ENCODE results near the gene SAP30BP. TPM values are rescaled to one million over a fixed set of nuclear protein-coding genes. Genes with fewer than 3 reads are reported as not detected.

Gene SAP30BP
- polyA plus RNA-seq, 2 of the 4 experiments (the other 2 are of a cell fraction): 103 to 139 TPM

- TF ChIP-seq, protein P1, sequence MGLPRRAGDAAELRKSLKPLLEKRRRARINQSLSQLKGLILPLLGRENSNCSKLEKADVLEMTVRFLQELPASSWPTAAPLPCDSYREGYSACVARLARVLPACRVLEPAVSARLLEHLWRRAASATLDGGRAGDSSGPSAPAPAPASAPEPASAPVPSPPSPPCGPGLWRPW (IDR thresholded peaks at IDR 0.05): no peak
- TF ChIP-seq ZNF302 (CRISPR knock-in tag; IDR thresholded peaks at IDR 0.05) (no peak), POLR2A (IDR thresholded peaks at IDR 0.05; ENCODE audit: low read length) (no peak), ZC3H11A (IDR thresholded peaks at IDR 0.05) (no peak), GATA3 (IDR thresholded peaks at IDR 0.05; ENCODE audit: borderline replicate concordance) (peak; percentile 70; the same call in 1 of the 2 replicates), NPAS2 (CRISPR knock-in tag; IDR thresholded peaks at IDR 0.05; ENCODE audit: borderline replicate concordance) (no peak)
- TF ChIP-seq, protein P2, sequence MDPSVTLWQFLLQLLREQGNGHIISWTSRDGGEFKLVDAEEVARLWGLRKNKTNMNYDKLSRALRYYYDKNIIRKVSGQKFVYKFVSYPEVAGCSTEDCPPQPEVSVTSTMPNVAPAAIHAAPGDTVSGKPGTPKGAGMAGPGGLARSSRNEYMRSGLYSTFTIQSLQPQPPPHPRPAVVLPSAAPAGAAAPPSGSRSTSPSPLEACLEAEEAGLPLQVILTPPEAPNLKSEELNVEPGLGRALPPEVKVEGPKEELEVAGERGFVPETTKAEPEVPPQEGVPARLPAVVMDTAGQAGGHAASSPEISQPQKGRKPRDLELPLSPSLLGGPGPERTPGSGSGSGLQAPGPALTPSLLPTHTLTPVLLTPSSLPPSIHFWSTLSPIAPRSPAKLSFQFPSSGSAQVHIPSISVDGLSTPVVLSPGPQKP (IDR thresholded peaks at IDR 0.05; ENCODE audit: low read depth, low read length): no peak
- TF ChIP-seq, protein P3, sequence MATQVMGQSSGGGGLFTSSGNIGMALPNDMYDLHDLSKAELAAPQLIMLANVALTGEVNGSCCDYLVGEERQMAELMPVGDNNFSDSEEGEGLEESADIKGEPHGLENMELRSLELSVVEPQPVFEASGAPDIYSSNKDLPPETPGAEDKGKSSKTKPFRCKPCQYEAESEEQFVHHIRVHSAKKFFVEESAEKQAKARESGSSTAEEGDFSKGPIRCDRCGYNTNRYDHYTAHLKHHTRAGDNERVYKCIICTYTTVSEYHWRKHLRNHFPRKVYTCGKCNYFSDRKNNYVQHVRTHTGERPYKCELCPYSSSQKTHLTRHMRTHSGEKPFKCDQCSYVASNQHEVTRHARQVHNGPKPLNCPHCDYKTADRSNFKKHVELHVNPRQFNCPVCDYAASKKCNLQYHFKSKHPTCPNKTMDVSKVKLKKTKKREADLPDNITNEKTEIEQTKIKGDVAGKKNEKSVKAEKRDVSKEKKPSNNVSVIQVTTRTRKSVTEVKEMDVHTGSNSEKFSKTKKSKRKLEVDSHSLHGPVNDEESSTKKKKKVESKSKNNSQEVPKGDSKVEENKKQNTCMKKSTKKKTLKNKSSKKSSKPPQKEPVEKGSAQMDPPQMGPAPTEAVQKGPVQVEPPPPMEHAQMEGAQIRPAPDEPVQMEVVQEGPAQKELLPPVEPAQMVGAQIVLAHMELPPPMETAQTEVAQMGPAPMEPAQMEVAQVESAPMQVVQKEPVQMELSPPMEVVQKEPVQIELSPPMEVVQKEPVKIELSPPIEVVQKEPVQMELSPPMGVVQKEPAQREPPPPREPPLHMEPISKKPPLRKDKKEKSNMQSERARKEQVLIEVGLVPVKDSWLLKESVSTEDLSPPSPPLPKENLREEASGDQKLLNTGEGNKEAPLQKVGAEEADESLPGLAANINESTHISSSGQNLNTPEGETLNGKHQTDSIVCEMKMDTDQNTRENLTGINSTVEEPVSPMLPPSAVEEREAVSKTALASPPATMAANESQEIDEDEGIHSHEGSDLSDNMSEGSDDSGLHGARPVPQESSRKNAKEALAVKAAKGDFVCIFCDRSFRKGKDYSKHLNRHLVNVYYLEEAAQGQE (IDR thresholded peaks at IDR 0.05): no peak
These were observed 21.6 kb upstream of the SAP30BP start (continued) for GRCh38 chr17:75645501-75645888.

DNA sequence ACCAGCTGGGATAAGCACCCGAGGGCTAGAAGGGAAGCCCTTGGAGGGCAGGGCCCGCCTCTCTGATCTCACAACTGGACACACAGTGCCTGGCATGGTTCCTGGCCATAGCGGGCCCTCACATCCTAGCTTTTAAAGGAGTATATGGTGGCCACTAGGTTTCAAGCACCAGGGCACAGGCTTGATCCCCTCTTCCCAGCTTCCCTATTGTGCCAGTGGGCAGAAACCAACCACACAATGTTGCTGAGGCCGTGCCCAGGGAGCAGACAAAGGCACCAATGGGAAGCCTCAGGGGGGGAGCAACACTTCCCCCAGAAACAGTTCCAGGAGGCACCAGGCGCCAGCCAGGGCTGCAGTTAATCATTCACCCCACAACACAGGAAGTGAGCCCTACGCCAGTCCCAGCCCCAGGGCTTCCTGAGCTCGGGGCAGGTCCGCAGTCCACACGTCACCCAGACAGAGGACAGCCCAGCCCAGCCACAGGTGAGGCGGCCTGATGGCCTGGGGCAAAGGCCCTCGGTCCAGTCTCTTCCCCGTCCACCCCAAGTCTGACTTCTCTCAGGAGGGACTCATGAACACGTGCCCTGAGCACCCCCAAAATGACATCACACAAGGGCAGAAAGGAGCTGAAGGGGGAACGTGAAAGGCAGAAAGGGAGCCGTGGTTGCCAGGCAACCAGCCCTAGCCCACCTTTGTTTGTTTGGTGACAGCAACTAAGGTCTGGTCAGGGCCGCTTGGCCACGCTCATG is 21.1 kb upstream of the SAP30BP start:
- DNase-seq (ENCODE audit: low read depth in 1 of 2, low spot score in 1 of 2) (peak; percentile 94 to 99), FAIRE-seq (peak; percentile 90), ATAC-seq (peak; percentile 90 to 96)
- Histone ChIP-seq H3K9me3 (no peaks in the 10 kb centered on the region), H3K4me3 (peak overlapping the region; percentile 25; the same call in 1 of the 3 replicates), H3K4me2 (peak overlapping the region; percentile 79), H3K27ac (peak overlapping the region; percentile 91 to 92), H3K4me1 (peaks cover 31% of the 10 kb centered on the region)
- POLR2A ChIA-PET: interaction anchor here (0.7 to 2.8 kb wide), 8 partner anchors 8 to 134 kb away, joined by 3 to 15 read pairs (median 4); partner anchors contain the start of genes RECQL5 and SMIM5
- 18% methylated on average over 17 of the region's 17 CpGs for WGBS (ENCODE audit: missing lambda C conversion rate)
- CTCF ChIA-PET: interaction anchor here (1.0 to 51.3 kb wide), 13 partner anchors 0 to 372 kb away, joined by 3 to 2254 read pairs (median 6); partner anchors contain the start of genes GALK1, RECQL5, SAP30BP and SMIM5
- TF ChIP-seq USF2 (IDR thresholded peaks at IDR 0.05): peak; percentile 60
- TF ChIP-seq FOXS1 (CRISPR knock-in tag; IDR thresholded peaks at IDR 0.05): peak; percentile 46; the same call in 1 of the 2 replicates
- TF ChIP-seq ZC3H11A (IDR thresholded peaks at IDR 0.05): no peak
- TF ChIP-seq RNF2 (IDR thresholded peaks at IDR 0.05; ENCODE audit: borderline replicate concordance, low read depth): no peak
- TF ChIP-seq SREBF2 (IDR thresholded peaks at IDR 0.05): no peak
- TF ChIP-seq ESRRA (IDR thresholded peaks at IDR 0.05; ENCODE audit: borderline replicate concordance, low read length): no peak
- no peak; a peak in 1 of 5 replicates for TF ChIP-seq RAD21 (conservative IDR thresholded peaks at IDR 0.05 in 1 of 2, IDR thresholded peaks at IDR 0.05 in 1 of 2)
- TF ChIP-seq ZNF302 (CRISPR knock-in tag; IDR thresholded peaks at IDR 0.05): peak; percentile 72; the same call in 1 of the 2 replicates
- no peak; the same call in 1 of the 2 replicates for TF ChIP-seq TP53 (CRISPR knock-in tag; IDR thresholded peaks at IDR 0.05)
- TF ChIP-seq HOXB5 (CRISPR knock-in tag; IDR thresholded peaks at IDR 0.05): peak; percentile 84; the same call in 1 of the 2 replicates
- TF ChIP-seq EHF (CRISPR knock-in tag; IDR thresholded peaks at IDR 0.05): peak; percentile 82; the same call in 1 of the 2 replicates
- TF ChIP-seq MAZ (IDR thresholded peaks at IDR 0.05; ENCODE audit: borderline replicate concordance, low read depth, low read length): no peak
- no peak for TF ChIP-seq JUNB (IDR thresholded peaks at IDR 0.05)
- 0 out of 2 replicates have a peak, but pooled peaks have one; percentile 59 for TF ChIP-seq ATOH8 (CRISPR knock-in tag; IDR thresholded peaks at IDR 0.05; ENCODE audit: low read depth)
- TF ChIP-seq, protein P4, sequence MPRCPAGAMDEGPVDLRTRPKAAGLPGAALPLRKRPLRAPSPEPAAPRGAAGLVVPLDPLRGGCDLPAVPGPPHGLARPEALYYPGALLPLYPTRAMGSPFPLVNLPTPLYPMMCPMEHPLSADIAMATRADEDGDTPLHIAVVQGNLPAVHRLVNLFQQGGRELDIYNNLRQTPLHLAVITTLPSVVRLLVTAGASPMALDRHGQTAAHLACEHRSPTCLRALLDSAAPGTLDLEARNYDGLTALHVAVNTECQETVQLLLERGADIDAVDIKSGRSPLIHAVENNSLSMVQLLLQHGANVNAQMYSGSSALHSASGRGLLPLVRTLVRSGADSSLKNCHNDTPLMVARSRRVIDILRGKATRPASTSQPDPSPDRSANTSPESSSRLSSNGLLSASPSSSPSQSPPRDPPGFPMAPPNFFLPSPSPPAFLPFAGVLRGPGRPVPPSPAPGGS (IDR thresholded peaks at IDR 0.05): no peak
- no peak for TF ChIP-seq CBX8 (IDR thresholded peaks at IDR 0.05)
- TF ChIP-seq POLR2A (IDR thresholded peaks at IDR 0.05; ENCODE audit: low read length): peak; percentile 38; the same call in 1 of the 2 replicates
- no peak for TF ChIP-seq POLR2AphosphoS2 (conservative IDR thresholded peaks at IDR 0.05; ENCODE audit: low read length)
- TF ChIP-seq GATA3 (IDR thresholded peaks at IDR 0.05; ENCODE audit: borderline replicate concordance): no peak
- peak; percentile 89 for TF ChIP-seq FOSB (CRISPR knock-in tag; IDR thresholded peaks at IDR 0.05)
- TF ChIP-seq MAFK (IDR thresholded peaks at IDR 0.05; ENCODE audit: partially characterized antibody): peak; percentile 66
- TF ChIP-seq, protein P2 (IDR thresholded peaks at IDR 0.05; ENCODE audit: low read depth, low read length): no peak
- peak; percentile 45 to 47; a peak in 2 of 5 replicates for TF ChIP-seq JUN (IDR thresholded peaks at IDR 0.05)
- no peak for TF ChIP-seq NFE2L2 (conservative IDR thresholded peaks at IDR 0.05; ENCODE audit: low read length)

Data from A549 (cell line).